Trophoblast cell (in vitro differentiated cells and primary cell): ENCODE data around the gene MTREX.
"Not testable (repeated sequence)": the region's sequence is repeated elsewhere in the genome, so short reads cannot be mapped to it uniquely, and the experiment has no call there.

Experiments used
- DNase-seq, 2 donors: peaks; one replicate each; pipeline ENCODE4 v3.0.0-alpha.2; 2016
- H2AFZ ChIP-seq: 2 replicates; pipeline ENCODE4 v1.6.1; 2013; ENCODE audit warnings: low read length, moderate library complexity, mild to moderate bottlenecking; ENCODE audit not compliant: insufficient read depth, poor library complexity
- H2AK5ac ChIP-seq: 2 replicates; pipeline ENCODE4 v1.6.1; 2013; ENCODE audit warnings: mild to moderate bottlenecking, low read length
- H2BK120ac ChIP-seq: 2 replicates; pipeline ENCODE4 v1.6.1; 2013; ENCODE audit warnings: low read length, mild to moderate bottlenecking, moderate library complexity; ENCODE audit not compliant: insufficient read depth, poor library complexity
- H2BK12ac ChIP-seq: 2 replicates; pipeline ENCODE4 v1.6.1; 2013; ENCODE audit warnings: mild to moderate bottlenecking, low read length, moderate library complexity
- H2BK5ac ChIP-seq: 2 replicates; pipeline ENCODE4 v1.6.1; 2013; ENCODE audit warnings: low read length, low read depth, moderate library complexity, mild to moderate bottlenecking; ENCODE audit not compliant: poor library complexity
- H3K14ac ChIP-seq: 2 replicates; pipeline ENCODE4 v1.6.1; 2013; ENCODE audit warnings: mild to moderate bottlenecking, low read length
- H3K18ac ChIP-seq: 2 replicates; pipeline ENCODE4 v1.6.1; 2013; ENCODE audit warnings: mild to moderate bottlenecking, low read length
- H3K23ac ChIP-seq: 2 replicates; pipeline ENCODE4 v1.6.1; 2013; ENCODE audit warnings: low read length
- H3K27ac ChIP-seq: 2 replicates; pipeline ENCODE4 v1.5.1; 2013; ENCODE audit warnings: low read depth, mild to moderate bottlenecking, inconsistent platforms, low read length, moderate library complexity
- H3K27me3 ChIP-seq: 2 replicates; pipeline ENCODE4 v1.6.1; 2013; ENCODE audit warnings: inconsistent platforms, mild to moderate bottlenecking, low read length, moderate library complexity; ENCODE audit not compliant: insufficient read depth
- H3K36me3 ChIP-seq, 2 experiments: 1 replicate in 1 of 2; 2 replicates in 1 of 2; pipeline ENCODE4 v1.6.1; 2013; ENCODE audit warnings: low read length in 2 of 2, mild to moderate bottlenecking in 2 of 2, moderate library complexity in 1 of 2; ENCODE audit not compliant: insufficient read depth in 2 of 2, control insufficient read depth in 1 of 2
- H3K4ac ChIP-seq: 2 replicates; pipeline ENCODE4 v1.6.1; 2013; ENCODE audit warnings: low read depth, mild to moderate bottlenecking, low read length, moderate library complexity
- H3K4me1 ChIP-seq, 2 experiments: 1 replicate in 1 of 2; 2 replicates in 1 of 2; pipeline ENCODE4 v1.6.1; 2013; ENCODE audit warnings: low read length in 2 of 2, mild to moderate bottlenecking in 2 of 2, moderate library complexity in 1 of 2; ENCODE audit not compliant: insufficient read depth in 2 of 2, control insufficient read depth in 1 of 2
- H3K4me2 ChIP-seq: 2 replicates; pipeline ENCODE4 v1.6.1; 2013; ENCODE audit warnings: inconsistent platforms, mild to moderate bottlenecking, low read length, moderate library complexity
- H3K4me3 ChIP-seq: 2 replicates; pipeline ENCODE4 v1.5.1; 2013; ENCODE audit warnings: mild to moderate bottlenecking, low read depth, low read length, inconsistent platforms
- H3K79me1 ChIP-seq: one replicate; pipeline ENCODE4 v1.6.1; 2013; ENCODE audit warnings: low read length
- H3K79me2 ChIP-seq: 2 replicates; pipeline ENCODE4 v1.6.1; 2013; ENCODE audit warnings: low read length, mild to moderate bottlenecking; ENCODE audit not compliant: control insufficient read depth, insufficient read depth, poor library complexity
- H3K9ac ChIP-seq: 2 replicates; pipeline ENCODE4 v1.6.1; 2013; ENCODE audit warnings: mild to moderate bottlenecking, low read length
- H3K9me3 ChIP-seq: 2 replicates; pipeline ENCODE4 v1.6.1; 2013; ENCODE audit warnings: low read depth, mild to moderate bottlenecking, control low read depth, inconsistent platforms, low read length; ENCODE audit not compliant: insufficient read depth
- H4K12ac ChIP-seq: 2 replicates; pipeline ENCODE4 v1.6.1; 2013; ENCODE audit warnings: low read depth, mild to moderate bottlenecking, low read length, moderate library complexity
- H4K8ac ChIP-seq: 2 replicates; pipeline ENCODE4 v1.6.1; 2013; ENCODE audit warnings: low read depth, mild to moderate bottlenecking, low read length, moderate library complexity
- H4K91ac ChIP-seq: one replicate; pipeline ENCODE4 v1.6.1; 2013; ENCODE audit warnings: low read depth, mild to moderate bottlenecking, low read length, moderate library complexity
- WGBS: extraction: QIAGEN DNeasy Blood & Tissue Kit; methylation state at CpG from one replicate; pipeline ENCODE4 v1.1.7; 2013; ENCODE audit warnings: missing lambda C conversion rate; ENCODE audit not compliant: insufficient read length, insufficient coverage; ENCODE audit errors: extremely low coverage; 5-methylcytosine and 5-hydroxymethylcytosine counted together

Gene MTREX

DNA sequence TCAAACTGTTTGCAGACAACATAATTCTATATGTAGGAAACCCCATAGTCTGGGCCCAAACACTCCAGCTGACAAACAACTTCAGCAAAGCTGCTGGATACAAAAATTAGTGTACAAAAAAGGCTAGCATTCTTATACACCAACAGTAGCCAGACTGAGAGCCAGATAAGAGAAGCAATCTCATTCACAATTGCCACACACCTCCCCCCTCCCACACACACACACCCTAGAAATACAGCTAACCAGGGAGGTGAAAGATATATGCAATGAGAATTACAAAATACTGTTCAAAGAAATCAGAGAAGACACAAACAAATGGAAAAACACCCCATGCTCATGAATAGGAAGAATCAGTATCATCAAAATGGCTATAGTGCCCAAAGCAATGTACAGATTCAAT lies 9.0 kb downstream of the MTREX start:
- Histone ChIP-seq H3K4me3 (no peak overlapping the region), H4K12ac (no peak overlapping the region), H2BK120ac (no peak overlapping the region), H2BK5ac (no peak overlapping the region), H3K79me1 (no peaks in the 10 kb centered on the region), H3K14ac (no peak overlapping the region), H3K23ac (no peak overlapping the region), H3K36me3 (peaks cover 0 to 3% of the 10 kb centered on the region in 2 experiments), H4K91ac (no peak overlapping the region), H3K79me2 (peaks cover 2% of the 10 kb centered on the region), H3K9me3 (no peaks in the 10 kb centered on the region), H3K27me3 (no peaks in the 10 kb centered on the region), H2AFZ (no peak overlapping the region), H2AK5ac (no peak overlapping the region), H3K4me1 (peaks cover 0 to 6% of the 10 kb centered on the region in 2 experiments), H2BK12ac (no peak overlapping the region), H3K18ac (no peak overlapping the region), H3K9ac (no peak overlapping the region), H4K8ac (no peak overlapping the region), H3K4me2 (no peak overlapping the region), H3K4ac (no peak overlapping the region), H3K27ac (no peak overlapping the region)
- no peak for DNase-seq

DNA sequence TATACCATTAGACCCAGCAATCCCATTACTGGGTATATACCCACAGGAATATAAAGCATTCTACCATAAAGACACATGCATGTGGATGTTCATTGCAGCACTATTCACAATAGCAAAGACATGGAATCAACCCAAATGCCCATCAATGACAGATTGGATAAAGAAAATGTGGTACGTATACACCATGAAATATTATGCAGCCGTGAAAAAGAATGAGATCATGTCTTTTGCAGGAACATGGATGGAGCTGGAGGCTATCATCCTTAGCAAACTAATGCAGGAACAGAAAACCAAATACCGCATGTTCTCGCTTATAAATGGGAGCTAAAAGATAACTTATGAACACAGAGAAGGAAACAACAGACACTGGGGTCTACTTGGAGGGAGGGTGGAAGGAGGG lies 10.4 kb downstream of the MTREX start:
- not testable (repeated sequence) for H4K8ac ChIP-seq, H2BK5ac ChIP-seq, H3K4me3 ChIP-seq, H3K14ac ChIP-seq, H3K36me3 ChIP-seq, H3K79me2 ChIP-seq, H3K27ac ChIP-seq, H3K79me1 ChIP-seq, H2AK5ac ChIP-seq, H2BK12ac ChIP-seq, H3K9ac ChIP-seq, H3K9me3 ChIP-seq, H3K23ac ChIP-seq, H2BK120ac ChIP-seq, H2AFZ ChIP-seq, H4K12ac ChIP-seq, DNase-seq, H3K4me1 ChIP-seq, H3K27me3 ChIP-seq, H4K91ac ChIP-seq, H3K4me2 ChIP-seq, H3K18ac ChIP-seq
- H3K4ac ChIP-seq: peak overlapping the region; percentile 27
- no CpG with 5 or more reads among the region's 4 CpGs for WGBS

DNA sequence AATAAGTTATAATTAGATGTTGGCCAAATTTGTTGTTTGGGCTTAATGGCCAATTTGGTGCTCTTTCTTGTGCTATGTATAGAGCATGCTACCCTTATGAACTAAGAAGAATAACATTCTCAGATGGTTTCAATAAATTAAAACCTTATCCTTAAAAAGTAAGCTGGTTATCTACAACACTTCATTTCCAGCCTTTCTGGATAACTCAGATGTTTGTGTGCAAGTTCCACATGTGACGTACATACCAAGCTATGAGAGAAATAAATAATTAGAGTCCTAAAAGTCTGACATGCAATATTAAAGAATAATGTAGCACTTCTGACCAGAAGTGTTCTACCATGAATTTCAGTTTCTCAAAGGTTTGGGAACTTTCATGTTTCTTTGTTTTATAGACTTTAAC lies 11.7 kb downstream of the MTREX start:
- no peak overlapping the region for H2BK120ac ChIP-seq
- H3K27me3 ChIP-seq: no peaks in the 10 kb centered on the region
- no peak overlapping the region for H3K4me2 ChIP-seq
- no peak overlapping the region for H2BK5ac ChIP-seq
- DNase-seq: no peak
- no peak overlapping the region for H3K23ac ChIP-seq
- H3K18ac ChIP-seq: no peak overlapping the region
- peaks cover 0 to 3% of the 10 kb centered on the region in 2 experiments for H3K36me3 ChIP-seq
- peaks cover 0 to 3% of the 10 kb centered on the region in 2 experiments for H3K4me1 ChIP-seq
- H3K4me3 ChIP-seq: no peak overlapping the region
- no peak overlapping the region for H3K14ac ChIP-seq
- H3K9me3 ChIP-seq: no peaks in the 10 kb centered on the region
- no peak overlapping the region for H3K27ac ChIP-seq
- H2BK12ac ChIP-seq: no peak overlapping the region
- H4K8ac ChIP-seq: no peak overlapping the region
- H4K12ac ChIP-seq: no peak overlapping the region
- H3K4ac ChIP-seq: no peak overlapping the region
- WGBS: no CpG with 5 or more reads among the region's 1 CpG
- H3K9ac ChIP-seq: no peak overlapping the region
- H4K91ac ChIP-seq: no peak overlapping the region
- no peaks in the 10 kb centered on the region for H3K79me2 ChIP-seq
- H2AFZ ChIP-seq: no peak overlapping the region
- H2AK5ac ChIP-seq: no peak overlapping the region
- no peaks in the 10 kb centered on the region for H3K79me1 ChIP-seq

- Histone ChIP-seq H3K4me2 (no peak overlapping the region), H3K23ac (no peak overlapping the region), H2AFZ (no peak overlapping the region), H3K9ac (no peak overlapping the region), H3K4me1 (no peaks in the 10 kb centered on the region), H3K27me3 (no peaks in the 10 kb centered on the region), H3K14ac (no peak overlapping the region), H4K91ac (no peak overlapping the region), H2BK120ac (no peak overlapping the region), H3K9me3 (no peaks in the 10 kb centered on the region), H3K27ac (no peak overlapping the region), H3K79me2 (no peaks in the 10 kb centered on the region), H3K4me3 (no peak overlapping the region), H3K18ac (no peak overlapping the region), H4K12ac (no peak overlapping the region), H2BK12ac (no peak overlapping the region), H4K8ac (no peak overlapping the region), H2AK5ac (no peak overlapping the region), H3K36me3 (peaks cover 0 to 3% of the 10 kb centered on the region in 2 experiments), H2BK5ac (no peak overlapping the region), H3K79me1 (no peaks in the 10 kb centered on the region), H3K4ac (no peak overlapping the region)
- no peak for DNase-seq
- no CpG with 5 or more reads among the region's 4 CpGs for WGBS
Observed at GRCh38 chr5:55320571-55320970, 12.8 kb downstream of the MTREX start.

DNA sequence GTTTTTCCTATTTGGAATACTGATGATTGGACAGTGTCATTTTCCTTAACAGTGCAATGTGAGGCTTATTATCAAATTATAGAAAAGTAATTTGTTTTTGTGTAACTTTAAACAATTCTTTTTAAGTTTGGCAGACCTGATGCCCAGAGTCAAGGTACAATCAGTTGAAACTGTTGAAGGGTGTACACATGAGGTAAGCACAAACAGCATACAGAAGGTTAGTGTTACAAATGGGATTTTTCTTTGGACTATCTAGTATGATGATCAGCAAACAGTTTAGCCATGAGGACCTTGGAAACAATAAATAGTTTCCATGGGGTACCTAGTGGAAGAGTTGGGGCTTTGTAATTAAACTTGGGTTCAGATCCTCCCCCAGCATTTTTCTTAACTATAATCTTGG lies 16.2 kb downstream of the MTREX start:
- H3K4me1 ChIP-seq: no peaks in the 10 kb centered on the region

More for the DNA sequence above, 16.2 kb downstream of the MTREX start:
- Histone ChIP-seq H3K4me3 (no peak overlapping the region), H3K4me2 (no peak overlapping the region), H2AK5ac (no peak overlapping the region), H3K4ac (no peak overlapping the region), H4K8ac (no peak overlapping the region), H2BK12ac (no peak overlapping the region), H3K79me2 (no peaks in the 10 kb centered on the region), H4K91ac (no peak overlapping the region), H2BK5ac (no peak overlapping the region), H2BK120ac (no peak overlapping the region), H3K9me3 (no peaks in the 10 kb centered on the region), H3K79me1 (no peaks in the 10 kb centered on the region), H3K9ac (no peak overlapping the region), H3K36me3 (peaks cover under 1 to 3% of the 10 kb centered on the region in 2 experiments), H2AFZ (no peak overlapping the region), H4K12ac (no peak overlapping the region), H3K23ac (no peak overlapping the region), H3K18ac (no peak overlapping the region), H3K27me3 (no peaks in the 10 kb centered on the region), H3K27ac (no peak overlapping the region), H3K14ac (no peak overlapping the region)
- no peak for DNase-seq
